GM04504 (cell line): Measurements from ENCODE around the gene TEAD1.
"Not testable (repeated sequence)": the region's sequence is repeated elsewhere in the genome, so short reads cannot be mapped to it uniquely, and the experiment has no call there.

Source experiments
- DNase-seq: peaks from one replicate; pipeline ENCODE4 v3.0.0-alpha.2; 2012; ENCODE audit warnings: low read depth

The TEAD1 gene

DNA sequence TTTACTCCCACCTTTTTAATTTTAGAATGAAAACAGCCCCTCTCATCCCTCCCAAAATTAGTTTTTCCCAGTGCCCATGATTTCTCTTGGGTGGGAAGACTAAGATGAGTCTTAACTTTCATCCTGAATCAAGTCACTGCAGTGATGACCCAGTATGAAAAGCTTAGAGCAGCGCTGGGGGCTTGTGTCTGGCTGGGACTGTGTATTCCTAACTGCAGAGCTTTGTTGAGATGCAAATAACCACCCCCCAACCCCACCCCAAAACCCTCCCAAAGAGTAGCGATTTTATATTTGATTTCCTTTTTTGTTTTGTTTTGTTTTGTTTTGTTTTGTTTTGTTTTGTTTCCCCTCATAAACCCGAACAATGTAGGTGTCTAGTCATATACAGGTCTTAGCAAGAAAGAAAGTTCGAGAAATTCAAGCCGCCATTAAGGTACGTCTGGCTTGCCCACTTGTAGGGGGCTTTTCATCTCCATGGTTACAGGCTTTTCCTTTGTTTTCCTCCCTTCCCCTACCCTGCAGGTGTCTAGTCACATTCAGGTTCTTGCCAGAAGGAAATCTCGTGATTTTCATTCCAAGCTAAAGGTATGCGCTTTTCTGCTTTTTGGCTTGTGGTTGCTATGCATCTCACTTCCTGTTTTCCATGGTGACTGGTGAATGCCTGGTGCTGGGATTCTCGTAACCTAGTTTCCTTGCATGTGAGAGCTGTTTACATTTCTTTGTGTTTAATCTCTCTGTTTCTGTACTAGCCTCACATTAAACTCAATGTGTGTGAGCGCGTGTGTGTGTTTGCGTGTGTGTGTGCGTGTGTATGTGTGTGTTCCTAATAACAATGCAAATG is 190.3 kb downstream of the TEAD1 start:
- DNase-seq = peak; percentile 71

DNA sequence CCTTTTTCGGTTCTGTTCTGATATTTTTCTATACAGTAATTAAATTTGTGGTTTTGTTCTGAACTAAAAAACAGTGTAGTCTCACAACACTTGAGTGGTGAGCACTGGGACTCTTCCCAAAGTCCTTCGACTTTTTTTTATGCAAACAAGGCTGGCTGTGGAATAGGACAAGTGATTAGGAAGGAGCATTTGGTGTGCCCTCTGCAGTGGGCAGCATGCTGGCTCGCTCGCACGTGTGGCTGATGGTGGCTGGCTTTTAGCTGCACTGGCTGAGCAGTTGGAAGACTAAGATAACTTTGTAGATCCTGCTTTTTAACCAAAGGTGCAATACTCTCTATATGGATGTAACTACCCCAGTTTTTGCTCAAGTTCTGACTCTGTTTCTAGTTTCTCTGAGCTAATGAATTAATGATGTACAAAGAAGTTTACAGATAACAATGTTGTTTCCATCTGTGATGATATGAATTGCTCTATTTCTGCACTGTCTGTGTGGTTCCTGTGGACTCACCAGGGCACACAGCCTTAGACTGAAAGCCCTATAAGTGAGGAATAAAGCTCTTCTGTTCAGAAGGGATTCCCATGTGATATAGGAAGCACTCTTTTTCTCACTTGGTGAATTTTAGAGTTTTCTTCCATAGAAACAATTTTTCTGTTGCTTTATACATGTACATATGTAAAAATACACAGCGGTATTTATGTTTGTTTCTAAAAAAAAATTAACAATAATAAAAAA is 191.8 kb downstream of the TEAD1 start:
- no peak for DNase-seq

DNA sequence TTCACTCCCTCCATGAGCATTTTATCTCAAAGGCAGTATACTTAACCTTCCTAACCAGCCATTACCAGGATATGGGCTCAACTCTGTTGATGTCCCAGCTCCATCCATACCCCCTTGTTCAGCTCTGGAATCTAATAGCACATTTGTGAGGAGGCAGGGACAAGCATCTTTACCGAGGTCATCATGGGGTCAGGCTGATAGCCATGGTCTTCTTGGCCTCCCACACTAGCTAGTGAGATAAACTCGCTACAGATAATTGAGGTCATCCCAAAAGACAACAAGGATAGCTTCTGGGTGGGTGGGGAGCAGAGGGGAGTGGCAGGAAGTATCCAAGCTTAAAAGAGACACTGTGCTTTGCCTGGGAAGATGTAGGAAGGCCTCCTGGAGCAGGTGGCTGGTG is 193.3 kb downstream of the TEAD1 start:
- DNase-seq = no peak

DNA sequence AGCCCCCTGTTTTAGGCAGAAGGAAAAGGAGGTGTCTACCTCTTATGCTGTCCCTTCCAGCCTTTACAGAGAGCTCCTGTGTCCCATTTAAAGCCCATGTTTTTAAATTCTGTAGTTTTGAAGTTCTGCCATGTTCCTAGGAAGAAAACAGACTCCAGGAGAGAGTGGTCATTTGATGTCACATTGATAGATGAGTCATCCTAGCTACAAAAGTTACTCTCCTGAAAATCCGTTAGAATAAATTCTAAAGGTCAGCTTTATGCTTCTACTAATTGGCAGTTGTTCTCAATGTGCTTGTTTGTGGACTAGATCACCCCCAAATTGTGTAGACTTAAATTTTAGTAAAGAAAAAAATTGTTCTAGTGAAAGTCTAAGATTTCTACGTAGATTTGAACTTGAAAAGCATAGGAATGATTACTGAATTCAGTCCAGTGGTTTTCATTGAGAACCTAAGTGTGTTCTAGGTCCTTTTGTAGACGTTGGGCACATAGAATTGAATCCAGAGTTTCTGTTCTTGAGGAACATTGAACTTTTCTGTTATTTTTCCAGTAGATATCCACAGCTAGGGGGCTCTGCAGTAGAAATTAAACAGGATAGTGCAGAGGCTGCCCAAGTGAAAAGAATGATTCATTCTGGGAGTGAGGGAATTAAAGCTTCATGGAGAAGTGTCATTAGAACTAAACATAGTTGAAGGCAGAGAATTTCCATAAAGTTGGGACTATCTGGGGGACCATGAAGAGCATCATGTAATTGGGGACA is 194.3 kb downstream of the TEAD1 start:
- DNase-seq = no peak

DNA sequence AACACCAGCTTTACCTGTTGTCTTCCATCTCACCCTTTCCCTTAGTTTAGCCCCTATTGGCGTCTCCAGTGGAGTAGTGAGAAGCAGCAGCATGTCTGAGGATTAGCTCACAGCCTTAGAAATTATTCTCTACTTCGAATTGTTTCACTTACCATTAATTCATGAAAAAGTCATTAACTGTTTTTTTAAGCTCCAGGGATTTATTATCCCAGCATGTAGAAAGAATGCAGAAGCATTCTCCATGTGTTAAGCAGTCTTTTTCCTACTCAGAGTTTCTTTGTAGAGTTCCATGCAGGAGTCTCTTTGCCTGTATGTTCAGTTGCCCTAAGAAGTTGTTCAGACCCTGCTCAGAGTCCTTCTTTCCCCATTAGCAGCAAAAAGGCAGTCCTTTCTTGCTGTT is 197.0 kb downstream of the TEAD1 start:
- DNase-seq = no peak

DNA sequence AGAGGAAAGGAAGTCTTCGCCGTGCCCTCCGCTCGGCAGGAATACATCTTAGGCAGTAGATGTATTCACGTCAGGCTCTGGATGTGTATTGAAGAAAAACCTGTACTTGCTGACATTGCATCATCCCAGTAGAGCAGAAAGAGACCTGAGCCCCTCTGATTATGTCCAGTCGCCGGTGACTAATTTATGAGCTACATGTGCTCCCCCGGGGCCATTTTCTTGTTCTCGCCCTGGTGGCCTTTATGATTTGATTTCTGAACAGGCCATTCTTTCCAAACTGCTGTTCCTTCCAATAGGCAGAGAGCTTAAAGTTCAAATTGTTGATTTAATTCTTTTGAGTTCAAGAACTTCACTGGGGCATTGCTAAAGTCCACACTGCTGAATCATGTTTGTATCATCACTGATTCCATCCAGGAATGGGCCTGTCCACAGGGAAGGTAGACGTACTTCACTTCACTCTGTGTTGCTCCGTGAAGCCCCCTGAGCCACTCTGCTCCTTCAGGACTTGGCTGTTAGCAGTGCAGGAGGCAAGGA is 197.6 kb downstream of the TEAD1 start:
- DNase-seq = no peak

DNA sequence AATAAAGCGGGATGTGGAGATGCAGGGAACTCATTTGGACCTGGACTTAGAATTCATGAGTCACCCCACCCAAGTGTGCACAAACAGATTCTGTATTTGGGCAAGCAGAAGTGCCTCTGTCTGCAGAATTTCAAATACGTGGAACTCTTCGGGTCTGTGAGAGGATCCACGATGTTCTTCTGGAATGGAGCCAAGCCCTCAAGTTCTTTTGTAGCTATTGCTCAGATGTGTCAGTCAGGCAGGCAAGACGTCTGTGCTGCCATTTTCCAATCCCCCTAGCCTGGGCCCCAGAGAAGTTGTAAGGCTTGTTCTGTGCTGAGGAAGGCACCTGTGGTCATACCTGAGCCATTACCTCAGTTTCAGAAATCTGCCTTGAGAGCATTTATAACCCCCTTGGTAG is 202.1 kb downstream of the TEAD1 start:
- DNase-seq = no peak

DNA sequence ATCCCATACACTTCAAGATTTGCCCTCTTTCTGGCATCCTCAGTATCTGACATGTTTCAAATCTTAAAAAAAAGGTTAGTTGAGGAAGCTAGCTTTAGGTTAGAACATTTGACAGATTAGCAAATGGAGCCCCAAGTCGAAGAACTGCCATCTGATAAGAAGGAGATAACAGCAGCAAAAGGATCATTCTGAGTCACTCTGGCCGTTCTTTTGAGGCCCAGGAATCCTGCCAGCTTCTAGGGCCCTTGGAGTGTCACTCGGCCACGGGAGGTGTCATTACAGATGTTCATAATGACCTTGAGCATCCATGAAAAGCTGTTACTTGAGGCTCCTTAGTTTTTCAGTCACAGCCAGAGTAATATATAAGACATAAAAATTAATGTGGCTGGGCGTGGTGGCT is 202.8 kb downstream of the TEAD1 start:
- no peak for DNase-seq

DNA sequence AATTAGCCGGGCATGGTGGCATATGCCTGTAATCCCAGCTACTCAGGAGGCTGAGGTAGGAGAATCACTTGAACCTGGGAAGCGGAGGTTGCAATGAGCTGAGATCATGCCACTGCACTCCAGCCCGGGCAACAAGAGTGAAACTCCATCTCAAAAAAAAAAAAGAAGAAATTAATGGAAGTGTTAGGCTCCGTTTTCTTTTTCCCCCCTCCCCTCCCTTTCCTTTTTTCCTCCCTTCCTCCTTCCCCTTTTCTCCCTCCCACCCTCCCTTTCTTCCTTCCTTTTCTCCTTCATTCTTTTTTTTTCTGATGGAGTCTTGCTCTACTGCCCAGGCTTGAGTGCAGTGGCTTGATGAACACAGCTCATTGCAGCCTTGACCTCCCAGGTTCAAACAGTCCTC is 203.3 kb downstream of the TEAD1 start:
- not testable (repeated sequence) for DNase-seq

DNA sequence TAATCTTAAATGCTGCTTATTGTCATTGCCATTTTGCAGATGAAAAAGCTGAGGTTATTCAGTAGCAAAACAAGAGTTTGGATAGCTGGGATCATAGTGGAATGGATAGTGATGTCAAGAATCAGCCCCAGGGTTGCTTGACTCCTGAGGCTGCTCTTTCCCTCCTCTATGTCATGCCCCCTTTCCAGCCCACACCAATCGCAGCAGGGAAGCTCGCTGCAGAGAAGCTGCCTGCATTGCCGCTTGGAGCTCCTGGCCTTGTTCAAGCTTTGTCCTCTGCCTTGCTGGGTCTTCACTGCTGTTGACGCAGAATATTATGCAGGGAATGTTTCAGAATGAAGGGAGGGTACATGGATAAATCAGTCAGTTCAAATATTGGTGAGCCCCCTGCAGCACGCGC is 206.1 kb downstream of the TEAD1 start:
- DNase-seq = no peak

DNA sequence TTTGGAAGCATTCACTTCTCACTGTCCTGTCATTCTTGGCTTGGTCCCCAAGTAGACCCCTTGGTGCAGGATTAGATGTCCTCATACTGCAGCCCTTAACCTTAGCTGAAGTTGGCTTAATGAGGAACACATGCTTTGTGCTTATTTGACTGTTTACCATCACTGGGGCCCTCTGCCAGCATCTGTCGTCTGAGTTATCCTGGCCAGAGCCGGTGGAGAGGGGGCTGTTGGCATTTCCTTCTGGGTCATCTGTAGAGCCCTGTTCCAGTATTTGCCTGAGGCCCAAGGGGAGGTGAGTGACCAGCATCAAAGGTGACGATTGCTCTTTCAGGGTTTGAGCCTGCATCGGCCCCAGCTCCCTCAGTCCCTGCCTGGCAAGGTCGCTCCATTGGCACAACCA is 208.4 kb downstream of the TEAD1 start:
- DNase-seq = no peak

DNA sequence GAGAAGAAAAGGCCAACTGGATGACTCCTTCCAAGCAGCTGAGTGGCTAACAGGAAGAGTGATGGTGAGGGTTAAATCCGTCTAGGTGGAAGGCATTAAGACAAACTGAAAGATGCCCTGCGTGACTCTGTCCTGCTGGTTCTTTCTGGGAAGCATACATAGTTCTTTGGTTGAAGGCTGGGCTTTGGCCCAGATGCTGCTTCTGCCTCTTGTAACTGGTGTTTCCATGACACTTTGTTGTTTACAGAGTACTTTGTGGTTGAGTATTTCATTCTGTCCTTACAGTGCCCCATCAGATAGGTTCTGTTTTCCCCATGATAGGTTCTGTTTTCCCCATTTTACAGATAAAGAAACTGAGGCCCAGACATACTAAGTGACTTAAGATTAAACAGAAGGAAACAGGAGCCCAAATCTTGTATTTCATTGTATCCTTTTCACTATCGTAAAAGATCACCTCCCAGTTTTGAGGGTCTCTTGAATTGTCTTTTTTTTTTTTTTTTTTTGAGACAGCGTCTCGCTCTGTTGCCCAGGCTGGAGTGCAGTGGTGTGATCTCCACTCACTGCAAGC is 210.6 kb downstream of the TEAD1 start:
- DNase-seq = peak; percentile 73

DNA sequence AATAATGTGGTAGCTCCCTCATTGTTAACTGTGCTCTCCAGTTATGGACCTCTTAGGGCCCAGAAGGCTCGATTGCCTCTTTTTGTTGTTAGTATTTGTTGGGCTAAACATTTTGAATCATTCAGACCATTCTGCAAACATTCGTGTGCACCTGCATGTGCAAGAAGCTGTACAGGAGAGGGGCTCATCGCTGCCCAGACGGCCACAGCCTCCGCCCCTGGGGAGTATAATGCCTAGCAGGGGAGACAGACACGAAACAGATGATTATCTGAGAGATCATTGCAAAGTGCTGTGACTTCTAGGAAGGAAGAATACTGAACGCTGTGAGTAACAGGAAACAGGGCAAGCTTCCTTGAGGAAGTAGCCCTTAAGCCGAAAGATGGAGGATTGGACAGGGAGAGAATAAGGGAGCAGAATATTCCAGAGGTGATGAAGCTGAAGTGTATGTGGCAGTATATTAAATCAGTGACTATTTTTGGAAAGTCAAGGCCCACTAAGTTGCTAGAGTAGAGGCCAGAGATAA is 211.6 kb downstream of the TEAD1 start:
- DNase-seq = no peak

DNA sequence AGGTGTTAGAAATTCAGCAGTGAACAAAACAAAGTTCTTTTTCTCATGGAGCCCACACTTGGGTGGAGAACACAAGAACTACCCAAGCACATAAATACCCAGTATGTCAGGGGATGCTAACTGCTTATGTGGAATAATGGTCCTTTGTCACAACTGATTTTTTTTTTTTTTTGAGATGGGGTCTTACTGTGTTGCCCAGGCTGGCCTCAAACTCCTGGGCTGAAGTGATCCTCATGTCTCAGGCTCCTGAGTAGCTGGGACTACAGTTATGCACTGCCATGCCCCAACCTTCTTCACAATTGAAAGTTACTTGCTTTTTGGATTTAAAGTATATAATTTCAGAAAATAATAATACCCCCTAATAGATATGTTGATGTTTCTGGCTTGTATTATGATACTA is 212.3 kb downstream of the TEAD1 start:
- no peak for DNase-seq

DNA sequence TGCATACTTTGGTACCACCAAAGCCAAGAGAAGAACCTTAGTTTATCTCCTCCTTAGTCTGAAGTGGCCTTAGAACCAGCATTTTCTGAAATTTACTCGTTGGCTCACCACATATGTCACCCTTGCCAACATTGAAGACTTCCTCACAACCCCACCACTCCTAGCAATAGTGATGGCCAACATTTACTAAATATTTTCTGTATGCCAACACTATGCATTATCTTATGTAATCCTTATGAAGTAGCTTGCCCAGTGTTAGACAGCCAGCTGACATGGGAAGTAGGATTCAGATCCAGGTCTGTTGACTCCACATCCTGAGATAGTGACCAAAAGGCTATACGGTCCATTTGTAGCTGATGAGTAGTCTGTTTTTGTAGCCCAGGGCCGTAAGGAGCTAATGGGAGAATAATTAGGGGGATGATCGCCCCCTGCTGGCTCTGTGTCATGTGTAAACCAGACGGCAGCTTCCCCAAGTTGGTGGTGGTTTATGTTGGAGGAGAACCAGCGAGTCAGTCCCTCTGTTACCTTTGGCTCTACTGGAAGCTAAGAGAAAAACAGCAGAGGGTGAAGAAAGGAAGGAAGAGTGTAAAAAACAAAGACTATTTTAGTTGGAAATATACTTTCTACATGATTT is 214.4 kb downstream of the TEAD1 start:
- peak; percentile 72 for DNase-seq

DNA sequence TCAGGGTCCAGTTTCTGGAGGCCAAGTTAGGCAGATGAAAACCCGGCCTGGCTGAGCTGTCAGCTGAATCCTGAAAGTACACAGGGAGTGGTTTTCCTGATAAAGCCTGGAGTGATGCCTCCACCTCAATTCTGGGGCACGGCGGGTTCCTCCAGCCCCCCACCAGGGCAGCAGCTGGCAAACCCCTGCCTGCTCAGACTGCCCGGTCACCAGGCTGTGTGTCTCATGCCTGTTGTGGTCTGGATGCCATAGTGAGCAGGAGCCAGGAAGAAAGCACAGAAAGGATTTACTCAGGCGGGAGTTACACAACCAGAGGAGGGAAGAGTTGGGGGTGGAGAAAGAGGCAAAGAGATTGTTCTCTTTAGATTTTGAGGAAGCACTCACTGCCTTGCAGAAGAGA is 215.0 kb downstream of the TEAD1 start:
- DNase-seq = peak; percentile 61

DNA sequence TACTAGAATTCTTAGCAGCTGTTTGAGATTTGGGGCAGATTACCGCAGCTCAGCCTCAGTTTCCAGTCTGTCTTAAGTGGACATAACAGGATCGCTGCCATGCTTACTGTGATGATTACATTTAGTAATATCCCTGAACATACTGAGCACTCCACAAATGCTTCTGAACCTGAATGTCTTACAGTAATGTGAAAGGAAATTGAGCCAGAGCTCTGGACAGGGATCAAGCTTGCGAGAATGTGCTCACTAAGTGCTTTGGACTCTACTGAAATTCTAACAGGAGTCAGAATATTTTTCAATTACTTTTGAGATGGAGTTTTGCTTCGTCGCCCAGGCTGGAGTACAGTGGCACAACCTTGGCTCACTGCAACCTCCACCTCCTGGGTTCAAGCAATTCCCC is 216.3 kb downstream of the TEAD1 start:
- no peak for DNase-seq

DNA sequence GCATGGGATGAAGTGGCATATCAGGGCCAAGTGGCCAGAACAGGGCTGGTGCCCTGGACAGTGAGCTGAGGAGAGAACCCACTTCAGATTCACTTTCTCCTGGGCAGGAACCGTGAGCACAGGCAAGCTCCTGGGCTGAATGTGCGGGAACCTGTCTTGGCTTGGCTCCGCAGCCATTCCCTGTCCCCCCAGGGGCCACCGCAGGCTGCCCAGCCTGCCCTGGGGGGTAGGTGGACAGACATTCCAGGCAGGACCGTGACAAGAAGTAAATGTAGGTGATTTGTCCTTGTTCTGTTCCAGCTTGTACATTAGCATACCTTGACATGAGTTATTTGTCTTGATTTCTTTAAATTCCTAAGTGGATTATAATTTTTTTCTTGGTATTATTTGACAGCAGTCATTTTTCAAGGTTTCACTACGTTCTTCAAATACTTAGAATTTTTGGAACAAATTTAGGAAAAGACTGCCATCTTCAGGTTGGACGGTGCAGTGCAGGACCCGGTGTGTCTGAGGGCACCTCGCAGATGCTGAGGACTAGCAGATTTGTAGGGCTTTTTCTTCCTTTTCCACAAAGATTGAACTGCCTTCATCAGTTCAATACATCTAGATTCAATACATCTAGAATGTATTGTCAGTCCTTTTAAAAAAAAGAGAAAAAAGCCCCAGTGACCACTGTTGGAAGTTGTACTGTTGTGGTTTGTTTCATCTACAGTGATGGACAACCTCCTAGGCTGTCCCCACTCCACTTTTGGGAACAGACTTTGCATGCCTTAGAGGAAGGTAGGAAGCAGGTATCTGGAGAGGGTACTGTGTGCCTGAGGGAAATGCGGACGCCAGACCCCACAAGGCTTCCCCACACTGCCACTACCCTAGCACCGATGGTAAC is 219.8 kb downstream of the TEAD1 start:
- DNase-seq = no peak

DNA sequence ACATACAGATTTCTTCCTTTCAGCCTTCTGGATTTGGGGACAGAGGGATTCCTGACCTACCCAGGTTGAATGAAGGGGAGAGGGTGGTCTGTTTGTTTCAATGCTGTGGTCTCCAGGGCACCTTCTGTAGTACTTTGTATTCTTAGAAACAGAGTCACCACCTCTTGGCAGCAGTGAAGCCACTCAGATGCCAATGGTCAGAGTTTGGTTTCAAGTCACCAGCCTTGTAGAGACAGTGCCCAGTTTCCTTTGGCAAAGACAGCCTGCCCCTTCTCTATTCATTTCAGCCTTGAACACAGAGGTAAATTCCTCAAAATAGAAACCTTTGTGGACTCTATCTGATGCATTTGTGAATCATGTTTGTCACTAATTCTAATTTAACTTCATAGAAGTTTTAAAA is 223.2 kb downstream of the TEAD1 start:
- DNase-seq = no peak

DNA sequence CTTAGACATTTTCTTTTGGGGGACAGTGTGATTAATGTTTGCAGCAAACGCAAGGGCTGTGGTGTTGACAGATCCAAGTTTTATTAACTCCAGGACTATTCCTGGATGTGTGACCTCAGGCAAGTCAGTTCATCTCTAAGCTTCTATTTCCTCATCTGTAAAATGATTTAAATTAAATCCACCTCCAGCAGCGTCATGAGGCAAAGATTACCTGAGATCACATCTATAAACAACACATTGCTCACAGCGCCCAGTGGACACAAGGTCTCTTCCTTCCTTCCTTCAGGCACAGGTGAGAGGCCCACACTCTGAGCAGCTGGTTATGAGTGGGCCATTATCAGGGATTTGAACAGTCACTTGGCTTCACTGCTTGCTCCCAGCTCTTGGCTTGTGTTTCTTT is 223.6 kb downstream of the TEAD1 start:
- no peak for DNase-seq
